ENCODE measurements around the gene PAX8.
"Not testable (repeated sequence)": the region's sequence is repeated elsewhere in the genome, so short reads cannot be mapped to it uniquely, and the experiment has no call there.

PAX8 gene

DNA sequence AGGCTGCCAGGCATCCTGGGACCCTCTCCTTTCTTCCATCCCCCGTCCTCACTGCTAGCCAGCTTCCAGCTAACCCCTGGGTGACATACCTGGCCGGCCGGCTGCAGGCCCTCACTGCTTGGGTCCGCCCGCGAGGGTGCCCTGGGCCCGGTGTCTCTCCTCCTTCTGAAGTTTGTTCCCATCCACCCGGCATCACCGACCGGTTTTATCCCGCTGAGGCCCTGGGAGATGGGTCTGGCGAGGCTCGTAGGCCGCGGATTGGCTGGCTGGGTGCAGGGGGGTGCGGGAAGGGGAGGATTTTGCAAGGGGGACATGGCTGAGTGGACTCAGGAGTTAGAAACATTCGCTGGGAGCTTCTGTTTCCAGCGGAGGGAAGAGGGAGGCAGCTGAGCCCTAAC lies at the start of gene PAX8:
TSS of gene PAX8 (minus strand) at position 180 of the 398 bp plus-strand sequence. CDS start 527 bp downstream, outside the sequence.
- no peak for DNase-seq

DNA sequence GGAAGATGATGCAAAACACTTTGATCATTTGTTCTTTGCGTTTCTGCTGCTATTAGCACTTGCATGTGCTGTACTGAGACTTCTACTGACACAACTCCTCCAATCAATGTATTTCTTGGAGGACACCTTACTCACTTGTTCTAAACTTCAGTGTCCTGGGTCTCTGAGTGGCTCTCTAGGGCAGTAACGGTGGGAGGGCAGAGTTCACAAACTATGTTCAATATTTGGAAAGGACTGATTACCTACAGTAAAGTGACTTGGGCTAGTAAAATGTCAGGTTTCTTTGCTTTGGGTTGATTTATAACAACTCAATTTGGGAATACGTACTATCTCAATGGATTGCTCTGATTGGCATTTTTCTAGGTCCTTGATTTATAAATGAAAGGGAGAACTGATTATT lies 49.3 kb upstream of the PAX8 start:
- no peak for DNase-seq

DNA sequence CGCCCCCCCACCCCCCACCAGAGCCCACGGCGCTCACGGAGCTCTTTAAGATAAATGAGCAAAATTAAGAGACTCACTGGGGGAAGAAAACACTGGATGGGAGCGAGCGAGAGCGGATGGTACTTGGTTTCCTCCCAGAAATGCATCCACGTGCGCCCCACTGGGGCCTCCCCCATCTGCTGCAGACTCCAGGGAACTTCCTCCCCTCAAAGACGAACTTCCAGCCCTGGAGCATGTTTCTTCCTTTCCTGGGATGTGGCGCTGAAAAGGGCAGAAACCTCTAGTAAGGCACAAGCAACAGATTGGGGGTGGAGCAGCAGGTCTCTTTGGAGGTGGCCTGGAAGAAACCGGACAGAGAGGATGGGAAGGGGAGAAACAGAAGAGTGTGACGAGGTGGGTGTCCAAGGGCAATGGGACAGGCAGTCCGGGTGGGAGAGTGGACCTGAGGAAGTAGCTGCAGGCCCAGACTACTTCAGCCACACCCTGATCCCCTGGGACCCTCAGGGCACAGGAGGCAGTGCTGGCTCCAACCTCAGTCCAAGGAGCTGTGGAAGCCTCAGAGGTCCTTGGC lies 46.5 kb upstream of the PAX8 start:
- not testable (repeated sequence) for DNase-seq

DNA sequence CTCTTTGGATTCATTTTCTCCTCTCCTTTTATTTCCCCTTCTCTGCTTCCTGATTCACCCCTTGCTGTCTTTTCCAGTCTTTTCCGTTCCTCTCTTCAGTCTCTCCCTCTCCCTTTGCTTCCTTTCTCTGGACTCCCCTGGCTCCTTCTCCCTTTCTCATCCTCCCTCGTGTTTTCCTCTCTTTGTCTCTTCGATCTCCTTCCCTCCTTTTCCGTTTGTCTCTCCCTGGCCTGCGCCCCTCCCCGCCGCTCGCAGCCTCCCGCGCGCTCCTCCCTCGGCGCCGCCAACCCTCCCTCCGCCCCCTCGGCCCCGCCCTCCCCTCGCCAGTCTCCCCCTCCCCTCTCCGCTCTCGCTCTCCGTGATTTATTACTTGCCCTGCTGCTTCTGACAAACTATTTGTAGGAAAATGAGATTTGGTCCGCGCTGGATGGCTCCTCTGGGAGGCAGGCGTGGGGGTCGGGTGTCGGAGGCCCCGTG lies 46.0 kb upstream of the PAX8 start:
- peak in 19 of 56 donors; percentile 5 to 37 (median 20) for DNase-seq

DNA sequence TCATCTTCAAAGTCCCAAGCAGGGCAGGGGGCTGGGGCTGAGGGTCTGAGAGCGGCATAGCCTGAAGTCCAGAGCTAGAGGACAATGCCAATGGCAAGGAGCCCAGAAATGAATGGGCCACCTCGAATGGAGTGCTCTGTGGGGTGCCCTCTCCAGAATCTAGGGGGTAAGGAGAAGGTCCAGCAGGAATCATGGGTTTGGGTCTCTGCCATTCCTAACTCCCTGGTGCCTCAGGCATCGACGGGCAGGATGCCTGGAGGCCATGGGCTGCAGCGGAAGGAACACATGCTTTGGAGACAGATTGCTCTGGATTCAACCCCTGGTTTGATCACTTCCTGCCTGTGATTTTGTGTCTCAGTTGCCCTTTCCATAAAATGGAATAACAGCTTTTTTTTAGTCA lies 44.4 kb upstream of the PAX8 start:
- peak in 5 of 56 donors; percentile 11 to 43 (median 13) for DNase-seq

DNA sequence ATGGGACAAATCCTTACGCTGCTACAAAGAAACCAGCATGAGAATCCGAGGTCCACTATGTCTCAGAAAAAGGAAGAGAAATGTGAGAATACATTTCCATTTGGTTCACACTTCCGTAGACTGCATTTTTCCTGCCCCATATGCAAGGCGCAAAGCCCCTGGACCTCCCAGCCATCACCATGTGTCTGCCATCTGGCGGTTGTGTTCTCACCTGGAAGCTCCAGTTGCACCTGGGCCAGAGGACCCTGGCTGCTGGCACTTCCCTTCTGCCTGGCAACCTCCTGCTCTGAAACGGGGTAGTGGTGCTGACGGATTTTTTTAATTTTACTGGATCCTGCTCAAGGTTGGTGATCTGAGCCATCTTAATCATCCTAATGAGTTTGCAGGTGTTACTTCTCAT lies 41.4 kb upstream of the PAX8 start:
- not testable (repeated sequence) for DNase-seq

DNA sequence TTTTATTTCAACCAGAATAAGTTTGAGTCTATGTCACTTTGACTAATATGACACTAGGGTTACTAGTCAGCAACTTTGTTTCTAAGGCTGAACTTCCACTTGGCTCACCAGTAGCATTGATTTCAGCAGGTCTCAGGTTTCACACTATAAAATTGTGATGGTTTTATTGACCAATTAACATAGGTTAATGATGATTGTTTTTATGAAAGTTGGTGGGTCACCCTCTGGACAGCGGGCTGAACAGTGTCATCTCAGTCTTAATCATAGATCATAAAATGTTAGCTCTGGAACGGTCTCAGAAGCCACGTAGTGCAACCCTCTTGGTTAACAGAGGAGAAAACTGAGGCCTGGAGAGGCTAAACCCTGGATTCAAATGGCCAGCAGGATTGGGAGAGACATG lies 40.2 kb upstream of the PAX8 start:
- not testable (repeated sequence) for DNase-seq

DNA sequence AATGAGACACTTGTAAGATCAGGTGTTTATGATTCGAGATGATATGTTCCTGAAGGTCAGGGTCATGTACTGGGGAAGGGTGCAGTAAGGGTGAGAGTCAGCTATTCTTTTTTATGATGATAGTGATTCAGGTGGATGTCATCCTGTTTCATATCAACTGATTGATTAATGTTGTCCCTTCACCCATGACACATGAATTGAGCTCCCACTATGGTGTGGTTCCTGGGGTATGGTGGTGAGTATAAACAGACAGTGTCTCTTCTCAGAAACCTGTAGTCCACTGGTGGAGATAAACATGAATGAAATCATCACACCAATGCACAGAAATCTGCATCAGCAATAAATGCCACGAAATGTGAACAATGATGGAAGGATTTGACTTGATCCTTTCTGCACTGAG lies 37.4 kb upstream of the PAX8 start:
- no peak for DNase-seq

DNA sequence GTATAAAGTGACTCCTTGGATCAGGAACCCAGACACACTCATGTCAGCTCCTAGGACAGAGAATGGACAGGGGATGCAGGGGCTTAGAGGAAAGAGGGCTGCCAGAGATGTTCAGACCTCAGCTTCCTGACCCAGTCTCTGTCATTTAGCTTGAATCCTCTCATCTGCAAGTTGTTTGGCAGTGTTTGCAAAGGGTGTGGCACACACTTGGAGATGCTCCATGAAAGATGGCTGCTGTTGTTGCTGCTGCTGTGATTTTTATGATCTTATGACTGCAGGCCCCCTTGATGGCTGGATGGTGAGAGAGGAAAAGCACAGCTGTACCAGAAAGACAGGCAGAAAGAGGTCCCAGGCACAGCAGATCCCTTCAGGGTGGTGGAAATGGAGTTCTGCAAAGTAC lies 35.9 kb upstream of the PAX8 start:
- not testable (repeated sequence) for DNase-seq

DNA sequence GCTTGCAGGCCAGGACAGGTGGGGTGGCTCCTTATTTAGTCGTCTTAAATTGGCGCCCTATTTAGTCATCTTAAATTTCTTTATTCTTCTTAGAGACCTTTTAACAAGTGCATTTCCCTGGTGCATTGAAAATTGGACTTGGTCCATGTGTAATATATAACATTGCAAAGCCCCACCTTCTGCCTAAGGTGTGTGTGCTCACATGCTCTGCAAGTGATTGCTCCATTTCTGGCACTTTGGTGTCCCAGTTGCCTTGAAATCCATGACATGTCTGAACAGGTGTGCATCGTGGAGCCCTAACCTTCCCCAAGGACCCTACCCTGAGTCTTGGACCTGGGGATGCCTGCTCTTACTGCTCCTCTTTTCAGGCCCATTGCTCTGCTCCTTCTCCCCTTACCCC lies 35.5 kb upstream of the PAX8 start:
- not testable (repeated sequence) for DNase-seq

DNA sequence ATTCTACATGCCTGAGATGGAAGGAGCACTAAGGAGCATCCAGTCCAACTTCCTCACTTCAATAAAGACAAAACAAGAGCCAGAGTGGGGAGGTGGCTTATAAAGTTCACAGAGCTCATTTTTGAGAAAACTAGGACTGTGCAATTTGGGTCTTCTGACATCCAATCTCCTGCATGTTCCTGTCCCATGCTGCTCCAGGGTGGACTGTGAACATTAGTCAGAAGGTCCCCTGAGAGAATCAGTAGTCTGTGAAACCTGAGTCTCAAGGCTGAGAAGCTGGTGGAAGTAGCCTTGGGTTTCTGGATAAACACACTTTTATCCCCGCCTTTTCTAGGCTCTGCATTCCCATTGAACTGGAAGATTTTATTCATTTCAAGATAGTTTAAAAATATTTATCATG lies 33.1 kb upstream of the PAX8 start:
- DNase-seq: not testable (repeated sequence)

DNA sequence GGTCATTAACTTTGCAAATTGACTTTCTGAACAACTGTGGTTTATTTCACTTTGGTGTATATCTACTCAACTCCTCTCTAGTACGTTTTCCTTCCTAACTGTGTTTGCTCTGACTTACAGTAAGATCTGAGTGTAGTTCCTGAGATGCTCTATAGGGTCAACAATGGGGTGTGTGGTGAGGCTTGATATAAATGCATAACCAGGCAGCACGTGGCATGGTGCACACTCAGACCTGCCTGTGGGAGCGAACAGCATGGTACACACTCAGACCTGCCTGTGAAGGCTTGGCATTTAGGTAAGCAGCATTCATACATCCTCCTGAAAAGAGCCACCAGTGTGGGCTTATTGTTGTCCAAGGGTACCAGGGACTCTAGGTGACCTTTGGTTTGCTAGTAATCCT lies 32.5 kb upstream of the PAX8 start:
- DNase-seq: not testable (repeated sequence)

DNA sequence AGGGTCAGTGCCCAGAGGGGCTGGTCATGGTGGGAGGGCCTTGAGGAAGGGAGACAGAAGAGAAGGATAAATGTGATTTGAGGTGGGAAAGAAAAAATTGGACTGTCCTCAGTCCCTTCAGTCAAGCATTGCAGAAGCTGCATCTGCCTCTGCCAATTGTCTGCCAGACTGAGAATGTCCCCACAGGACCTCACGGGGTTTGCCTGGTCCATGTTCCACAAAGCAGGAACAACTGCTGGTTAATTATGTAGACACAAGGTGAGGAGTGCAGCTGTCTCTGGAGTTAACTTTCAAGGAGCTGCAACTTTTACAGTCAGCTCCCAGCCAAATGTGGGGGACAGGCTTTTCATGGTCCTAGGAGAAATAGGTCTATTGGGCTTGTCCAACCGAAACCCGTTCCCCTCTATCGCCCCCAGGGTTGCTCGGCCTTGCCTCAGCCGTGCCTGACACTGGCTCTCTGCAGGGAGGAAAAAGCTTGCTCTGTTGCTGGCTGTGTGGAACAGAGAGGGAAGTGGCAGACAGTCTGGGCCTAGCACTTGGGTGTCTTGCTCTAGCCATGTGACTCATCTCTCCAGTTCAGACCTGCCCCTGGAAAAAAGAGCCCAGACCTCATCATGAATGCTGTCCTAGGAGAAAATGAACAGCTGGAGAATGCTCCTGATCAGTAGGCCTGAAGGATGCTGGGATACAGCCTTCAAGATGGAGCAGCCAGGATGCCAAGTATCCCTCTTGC lies 31.1 kb upstream of the PAX8 start:
- no peak for DNase-seq

DNA sequence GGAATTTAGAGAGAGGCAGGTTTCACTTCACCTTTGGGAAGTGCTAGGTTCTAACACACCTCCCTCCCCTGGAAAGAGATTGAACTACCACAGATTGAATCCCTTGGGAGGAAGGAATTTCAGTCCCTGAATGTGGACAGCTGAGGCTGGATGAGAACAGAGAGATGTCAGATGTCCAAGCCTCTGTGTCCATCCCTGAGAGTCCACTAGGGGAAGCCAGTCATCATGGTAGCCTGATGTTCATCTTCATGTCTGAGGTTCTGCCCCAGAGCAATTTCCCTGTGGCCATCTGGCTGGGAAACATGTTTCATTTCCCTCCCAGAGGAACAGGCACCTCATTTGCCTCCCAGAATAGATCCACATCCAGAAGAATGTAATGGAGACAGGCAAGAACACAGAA lies 30.1 kb upstream of the PAX8 start:
- DNase-seq: not testable (repeated sequence)

DNA sequence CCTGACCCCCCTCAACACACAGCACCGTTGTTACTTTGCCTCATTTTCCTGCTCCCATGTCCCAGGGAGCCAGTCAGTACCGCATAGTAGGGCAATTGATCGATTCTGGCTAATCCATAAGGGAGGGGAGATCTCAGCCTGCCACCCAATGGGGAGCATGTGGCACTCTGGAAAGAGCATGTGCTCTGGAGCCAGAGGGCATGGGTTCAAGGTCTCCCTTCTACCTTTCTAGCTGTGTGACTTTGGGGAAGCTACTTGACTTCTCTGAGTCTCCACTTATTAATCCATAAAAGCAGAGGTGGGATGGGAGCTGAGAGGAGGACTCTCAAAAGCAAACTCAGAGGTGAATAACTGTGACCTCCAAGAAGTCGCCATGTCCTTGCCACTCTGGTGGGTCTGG lies 27.5 kb upstream of the PAX8 start:
- not testable (repeated sequence) for DNase-seq

DNA sequence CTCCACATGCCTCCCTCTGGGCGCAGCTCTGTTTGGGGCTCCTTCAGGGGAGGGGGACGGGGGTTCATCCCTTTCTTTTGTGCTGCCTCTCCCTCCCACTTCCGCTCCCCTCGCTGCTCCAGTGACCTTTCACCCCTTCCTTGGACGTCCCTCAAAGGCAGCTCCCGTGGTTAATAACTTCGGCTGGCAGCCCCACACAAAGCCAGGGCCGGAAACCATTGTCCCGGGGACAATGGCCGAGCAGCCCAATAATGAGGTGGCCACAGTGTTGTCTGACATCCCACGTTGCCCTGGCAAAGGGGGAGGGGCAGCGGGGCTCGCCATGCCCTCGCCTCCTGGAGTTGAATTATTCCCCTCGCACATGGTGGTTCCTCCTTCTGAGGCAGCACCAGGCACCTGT lies 27.0 kb upstream of the PAX8 start:
- DNase-seq: peak in 30 of 56 donors; percentile 9 to 67 (median 34)

DNA sequence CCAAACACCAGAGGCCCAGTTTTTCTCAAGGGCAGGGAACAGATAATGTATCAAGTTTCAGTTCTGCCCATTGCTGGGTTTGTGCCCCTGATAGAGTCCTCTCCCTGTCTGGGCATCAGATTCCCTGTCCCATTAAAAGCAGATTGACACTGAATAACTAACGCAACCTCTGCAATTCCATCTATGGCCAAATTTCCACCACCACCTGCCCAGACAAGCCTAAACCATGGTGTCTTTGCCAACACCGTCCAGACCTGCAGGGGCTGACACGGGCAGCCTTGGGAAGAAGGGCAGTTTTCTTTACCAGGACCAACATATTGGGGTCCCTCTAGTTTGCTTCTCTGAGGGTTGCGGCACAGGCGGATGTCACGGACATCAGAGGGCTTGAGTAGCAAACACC lies 26.4 kb upstream of the PAX8 start:
- no peak for DNase-seq

DNA sequence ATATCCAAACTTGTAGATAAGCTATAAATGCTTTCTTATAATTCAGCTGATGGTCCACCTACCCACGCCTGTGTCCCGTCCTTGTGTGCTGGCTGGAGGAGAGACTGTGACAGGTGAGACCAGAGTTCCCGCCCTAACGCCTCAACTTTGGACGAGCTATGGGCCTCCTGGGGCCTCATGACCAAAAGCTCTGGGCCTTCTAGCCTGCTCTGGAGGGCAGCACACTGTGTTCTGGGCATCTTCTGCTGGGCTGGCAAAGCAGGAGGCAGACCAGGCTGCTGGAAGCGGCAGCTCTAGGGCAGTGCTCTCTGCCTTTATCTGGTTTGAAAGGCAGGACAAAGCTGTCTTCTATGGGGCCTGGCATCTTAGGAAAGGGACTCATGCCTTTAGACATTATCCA lies 26.0 kb upstream of the PAX8 start:
- peak in 14 of 56 donors; percentile 2 to 46 (median 16) for DNase-seq

DNA sequence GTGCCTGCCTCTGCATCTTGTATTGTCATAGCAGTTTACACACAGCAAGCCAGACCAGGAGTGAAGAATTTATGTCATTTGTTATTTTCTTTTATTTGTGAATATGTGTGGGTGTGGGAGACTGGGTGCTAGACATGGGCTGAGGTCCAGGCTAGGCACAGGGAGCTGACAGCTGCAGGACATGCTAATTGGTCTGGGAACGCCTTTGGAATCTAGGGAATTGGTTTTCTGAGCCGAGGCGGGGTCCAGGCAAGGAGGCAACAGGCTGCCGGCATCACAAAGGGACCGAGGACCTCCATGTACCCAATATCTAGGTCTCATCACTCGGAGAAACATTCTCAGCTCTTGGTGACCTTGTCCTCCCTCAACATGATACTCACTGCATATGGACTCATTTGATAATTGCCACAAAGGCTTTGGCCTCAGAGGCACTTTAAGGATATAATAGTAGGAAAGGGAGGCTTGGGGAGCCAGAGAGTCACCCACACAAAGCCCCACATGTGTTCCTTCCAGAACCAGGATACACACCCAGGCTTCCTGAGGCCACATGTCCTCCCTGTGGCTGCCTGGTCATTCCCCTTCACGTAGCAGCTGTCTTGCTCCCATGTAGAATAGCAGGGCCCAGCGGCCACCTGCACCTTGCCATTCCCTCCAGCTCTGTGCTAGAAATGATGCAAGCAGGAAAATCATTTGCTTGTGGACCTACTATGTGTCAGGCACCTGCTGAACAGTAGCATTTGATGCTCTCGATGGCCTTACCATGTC lies 23.7 kb upstream of the PAX8 start:
- DNase-seq: not testable (repeated sequence)

DNA sequence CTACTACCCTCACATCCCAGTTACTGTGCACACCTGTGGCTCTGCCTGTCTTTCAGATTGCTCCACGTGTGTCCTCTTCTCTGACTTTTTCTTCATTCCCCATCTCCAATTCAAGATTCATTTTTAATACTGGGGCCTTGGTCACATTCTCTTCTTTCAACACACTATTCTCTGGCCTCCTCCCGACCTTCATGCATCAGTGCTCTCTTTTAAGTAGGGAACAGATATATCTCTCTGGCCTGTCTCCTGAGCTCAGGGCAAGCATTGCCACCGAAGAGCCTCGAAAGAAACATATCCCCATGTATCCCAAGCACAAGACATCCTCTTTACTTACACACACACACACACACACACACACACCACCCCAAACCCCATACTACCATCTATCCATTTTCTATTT lies 21.6 kb upstream of the PAX8 start:
- DNase-seq: no peak

DNA sequence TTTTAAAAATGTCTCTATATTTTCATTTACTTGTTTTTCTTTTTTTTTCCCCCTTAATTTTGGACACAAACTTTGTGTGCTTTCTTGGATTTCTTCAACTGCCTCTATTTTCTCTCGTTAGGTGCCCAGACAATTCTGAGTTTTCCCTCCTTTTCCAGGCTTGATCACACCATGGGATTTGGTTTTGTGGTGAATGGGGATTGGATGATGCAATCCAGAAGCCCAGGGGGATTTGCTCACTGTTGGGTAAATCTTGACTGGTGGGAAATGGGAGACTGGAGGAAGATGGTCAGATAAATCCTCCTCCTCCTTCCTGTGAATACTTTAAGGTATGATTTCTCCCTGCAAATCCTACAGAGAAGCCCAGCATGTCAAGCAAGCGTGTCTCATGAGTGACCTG lies 19.5 kb upstream of the PAX8 start:
- DNase-seq: no peak

DNA sequence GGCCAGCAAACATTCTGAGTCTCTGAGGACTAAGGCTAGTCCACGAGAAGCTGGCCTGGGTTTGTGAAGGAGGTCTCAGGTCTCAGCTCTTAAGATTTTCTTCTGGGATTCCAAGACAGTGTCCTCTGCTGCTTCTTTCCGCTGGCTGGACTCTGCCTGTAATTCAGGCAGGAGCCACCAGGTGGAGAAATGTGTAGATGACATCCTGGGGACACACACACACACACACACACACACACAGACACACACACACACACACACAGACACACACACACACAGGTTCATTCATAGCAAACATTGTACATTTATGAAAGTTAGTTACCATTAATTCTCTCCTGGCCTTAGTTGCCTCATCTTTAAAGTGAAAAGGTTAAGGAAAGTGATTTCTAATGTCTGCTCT lies 18.9 kb upstream of the PAX8 start:
- DNase-seq: not testable (repeated sequence)

All from amygdala (tissue), 56 donors.